Stomach (tissue), 4 donors: ENCODE data around the gene STK33.

ENCODE experiments used
- CTCF ChIP-seq, 7 experiments: fragments of 450-650 bp in 4 of 7; fragments of 200-600 bp in 3 of 7; sonication (generic) in 3 of 7; IDR thresholded peaks; one replicate each; pipeline ENCODE4 v1.5.1; 2016 to 2019; ENCODE audit warnings: antibody characterized with exemption in 7 of 7, control low read depth in 2 of 7, mild to moderate bottlenecking in 1 of 7
- EP300 ChIP-seq: sonication (generic); formaldehyde crosslinking; IDR thresholded peaks from one replicate; pipeline ENCODE4 v1.6.1; 2017; ENCODE audit warnings: antibody characterized with exemption
- POLR2AphosphoS5 ChIP-seq, 3 donors: sonication (generic); formaldehyde crosslinking; IDR thresholded peaks; one replicate each; pipeline ENCODE4 v1.6.1; 2016; ENCODE audit warnings: antibody characterized with exemption in 3 of 3

GRCh38 chr11:8341996-8342395, 252.0 kb downstream of the STK33 start:
- TF ChIP-seq CTCF (IDR thresholded peaks at IDR 0.05) (no peak), EP300 (no peak), POLR2AphosphoS5 (IDR thresholded peaks at IDR 0.05) (no peak)
